Progenitor cell of endocrine pancreas (in vitro differentiated cells): ENCODE data around the gene MRI1. TPM values are rescaled to one million over a fixed set of nuclear protein-coding genes. Genes with fewer than 3 reads are reported as not detected.
A peak's percentile ranks its signal among the peaks of the same experiment; 100 is the strongest.

ENCODE experiments used
- DNase-seq: peaks from one replicate; pipeline ENCODE4 v3.0.0; 2021; ENCODE audit warnings: low spot score; ENCODE audit not compliant: unreplicated experiment
- H3K27ac Mint-ChIP-seq: 2 replicates; pipeline ENCODE4 v1.8.0; 2021; ENCODE audit warnings: mild to moderate bottlenecking, moderate library complexity, mixed read lengths
- H3K27me3 Mint-ChIP-seq: 2 replicates; pipeline ENCODE4 v1.8.0; 2021; ENCODE audit warnings: mixed read lengths
- H3K36me3 Mint-ChIP-seq: 2 replicates; pipeline ENCODE4 v1.8.0; 2022; ENCODE audit warnings: mixed read lengths; ENCODE audit not compliant: insufficient read depth
- H3K4me1 Mint-ChIP-seq: 2 replicates; pipeline ENCODE4 v1.8.0; 2021; ENCODE audit warnings: low read depth, mixed read lengths
- H3K4me3 Mint-ChIP-seq: 2 replicates; pipeline ENCODE4 v1.8.0; 2021; ENCODE audit warnings: low read depth, mild to moderate bottlenecking, moderate library complexity, mixed read lengths
- H3K9me3 Mint-ChIP-seq: 2 replicates; pipeline ENCODE4 v1.8.0; 2021; ENCODE audit warnings: low read depth, mixed read lengths
- total RNA-seq: library from RNA; stranded (reverse); gene quantifications from 2 replicates; pipeline ENCODE4 v1.2.1, GENCODE V29; 2021
- TF ChIP-seq, protein P1 (sequence below): fragments of 200-600 bp; sonication (generic); IDR thresholded peaks from one replicate; pipeline ENCODE4 v1.5.0; 2021; ENCODE audit warnings: antibody characterized with exemption, mild to moderate bottlenecking; ENCODE audit not compliant: unreplicated experiment

Gene MRI1
- total RNA-seq, 1 donor from 2014 or later = 23.0 TPM

DNA sequence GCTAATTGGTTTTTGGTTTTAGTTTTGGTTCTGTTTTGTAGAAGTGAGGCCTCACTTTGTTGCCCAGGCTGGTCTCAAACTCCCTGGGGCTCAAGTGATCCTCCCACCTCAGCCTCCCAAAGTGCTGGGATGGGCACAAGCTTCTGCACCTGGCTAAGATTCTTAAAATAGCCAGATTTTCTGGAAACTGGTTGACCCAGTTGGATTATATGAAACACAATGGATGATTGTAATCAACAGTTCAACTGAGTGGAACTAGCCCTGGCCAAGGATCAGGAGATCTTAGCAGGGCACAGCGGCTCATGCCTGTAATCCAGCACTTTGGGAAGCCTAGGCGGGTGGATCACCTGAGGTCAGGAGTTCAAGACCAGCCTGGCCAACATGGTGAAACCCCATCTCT is 29.6 kb upstream of the MRI1 start:
- Mint-ChIP-seq H3K36me3 (peaks cover 6% of the 10 kb centered on the region), H3K4me3 (no peak overlapping the region), H3K27me3 (no peaks in the 10 kb centered on the region), H3K9me3 (no peaks in the 10 kb centered on the region), H3K4me1 (peaks cover 7% of the 10 kb centered on the region), H3K27ac (no peak overlapping the region)
- DNase-seq = no peak
- TF ChIP-seq, protein P1, sequence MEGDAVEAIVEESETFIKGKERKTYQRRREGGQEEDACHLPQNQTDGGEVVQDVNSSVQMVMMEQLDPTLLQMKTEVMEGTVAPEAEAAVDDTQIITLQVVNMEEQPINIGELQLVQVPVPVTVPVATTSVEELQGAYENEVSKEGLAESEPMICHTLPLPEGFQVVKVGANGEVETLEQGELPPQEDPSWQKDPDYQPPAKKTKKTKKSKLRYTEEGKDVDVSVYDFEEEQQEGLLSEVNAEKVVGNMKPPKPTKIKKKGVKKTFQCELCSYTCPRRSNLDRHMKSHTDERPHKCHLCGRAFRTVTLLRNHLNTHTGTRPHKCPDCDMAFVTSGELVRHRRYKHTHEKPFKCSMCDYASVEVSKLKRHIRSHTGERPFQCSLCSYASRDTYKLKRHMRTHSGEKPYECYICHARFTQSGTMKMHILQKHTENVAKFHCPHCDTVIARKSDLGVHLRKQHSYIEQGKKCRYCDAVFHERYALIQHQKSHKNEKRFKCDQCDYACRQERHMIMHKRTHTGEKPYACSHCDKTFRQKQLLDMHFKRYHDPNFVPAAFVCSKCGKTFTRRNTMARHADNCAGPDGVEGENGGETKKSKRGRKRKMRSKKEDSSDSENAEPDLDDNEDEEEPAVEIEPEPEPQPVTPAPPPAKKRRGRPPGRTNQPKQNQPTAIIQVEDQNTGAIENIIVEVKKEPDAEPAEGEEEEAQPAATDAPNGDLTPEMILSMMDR = no peak

DNA sequence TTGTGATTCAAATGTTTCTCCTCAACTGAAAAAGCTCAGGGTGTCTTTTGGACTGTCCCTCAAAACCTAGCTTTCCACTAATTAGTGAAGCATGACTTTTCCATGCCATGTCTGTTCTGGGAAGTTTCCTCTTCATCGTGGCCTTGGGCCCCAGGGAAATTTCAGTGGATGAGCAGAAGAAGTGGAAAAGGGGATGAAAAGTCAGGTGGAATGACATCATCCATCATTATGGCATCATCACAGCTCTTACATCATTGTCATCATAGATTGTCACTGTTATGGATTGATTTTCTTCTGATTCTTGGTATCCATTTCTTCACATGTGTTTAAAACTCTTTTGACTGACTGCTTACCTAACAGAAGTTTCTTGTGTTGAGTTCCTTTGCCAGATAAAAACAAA is 26.2 kb upstream of the MRI1 start:
- Mint-ChIP-seq H3K27ac (peak overlapping the region; percentile 29), H3K36me3 (peaks cover 17% of the 10 kb centered on the region)

DNA sequence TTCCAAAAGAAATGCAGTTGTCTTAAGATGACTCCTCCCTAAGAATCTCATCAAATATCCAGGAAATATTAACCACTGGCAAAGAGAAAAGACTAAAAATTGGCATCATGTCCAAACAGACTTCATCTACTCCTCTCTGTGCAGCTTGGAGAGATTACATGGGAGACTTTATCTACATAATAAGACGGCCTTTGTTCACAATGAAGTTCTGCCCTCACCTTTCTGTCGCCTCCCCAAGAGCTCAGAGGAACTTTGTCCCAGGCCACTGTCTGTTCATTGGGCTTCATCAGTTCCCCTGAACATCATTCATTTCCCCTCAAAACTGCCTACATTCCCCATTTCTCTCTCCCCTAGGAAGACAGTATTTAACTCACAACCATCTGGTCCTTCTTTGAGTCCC is 22.4 kb upstream of the MRI1 start:
- H3K27ac Mint-ChIP-seq = no peak overlapping the region
- no peak overlapping the region for H3K4me3 Mint-ChIP-seq
- peaks cover 15% of the 10 kb centered on the region for H3K36me3 Mint-ChIP-seq
- peaks cover 5% of the 10 kb centered on the region for H3K4me1 Mint-ChIP-seq
- H3K27me3 Mint-ChIP-seq = no peaks in the 10 kb centered on the region
- no peak for DNase-seq
- TF ChIP-seq, protein P1 = no peak
- peaks cover under 1% of the 10 kb centered on the region for H3K9me3 Mint-ChIP-seq

More for the DNA sequence above, 26.2 kb upstream of the MRI1 start:
- no peaks in the 10 kb centered on the region for H3K9me3 Mint-ChIP-seq
- H3K27me3 Mint-ChIP-seq = no peaks in the 10 kb centered on the region
- no peak for DNase-seq
- no peaks in the 10 kb centered on the region for H3K4me1 Mint-ChIP-seq
- H3K4me3 Mint-ChIP-seq = no peak overlapping the region
- TF ChIP-seq, protein P1 = no peak

DNA sequence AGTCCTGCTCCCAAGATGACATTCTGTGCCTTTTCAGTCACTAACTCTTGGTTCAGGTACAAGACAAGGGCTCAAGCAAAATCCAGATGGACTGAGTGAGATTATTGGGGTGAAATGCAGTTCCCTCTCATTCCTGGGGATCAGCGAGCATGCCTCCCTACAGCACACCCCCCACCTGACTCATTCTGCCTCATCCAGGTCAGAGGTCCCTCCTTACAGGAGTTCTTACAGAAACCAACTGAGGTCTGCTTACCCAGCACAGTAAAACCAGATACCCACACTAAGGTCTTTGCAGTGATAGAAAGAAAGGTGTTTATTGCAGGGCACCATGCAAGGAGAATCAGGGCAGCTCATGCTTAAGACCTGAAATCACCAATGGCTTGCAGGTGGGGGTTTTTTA is 21.6 kb upstream of the MRI1 start:
- peaks cover 5% of the 10 kb centered on the region for H3K9me3 Mint-ChIP-seq
- H3K4me1 Mint-ChIP-seq = peaks cover 5% of the 10 kb centered on the region
- DNase-seq = no peak
- peak overlapping the region; percentile 55 for H3K27ac Mint-ChIP-seq
- TF ChIP-seq, protein P1 = no peak
- no peaks in the 10 kb centered on the region for H3K27me3 Mint-ChIP-seq
- no peak overlapping the region for H3K4me3 Mint-ChIP-seq
- peaks cover 15% of the 10 kb centered on the region for H3K36me3 Mint-ChIP-seq

DNA sequence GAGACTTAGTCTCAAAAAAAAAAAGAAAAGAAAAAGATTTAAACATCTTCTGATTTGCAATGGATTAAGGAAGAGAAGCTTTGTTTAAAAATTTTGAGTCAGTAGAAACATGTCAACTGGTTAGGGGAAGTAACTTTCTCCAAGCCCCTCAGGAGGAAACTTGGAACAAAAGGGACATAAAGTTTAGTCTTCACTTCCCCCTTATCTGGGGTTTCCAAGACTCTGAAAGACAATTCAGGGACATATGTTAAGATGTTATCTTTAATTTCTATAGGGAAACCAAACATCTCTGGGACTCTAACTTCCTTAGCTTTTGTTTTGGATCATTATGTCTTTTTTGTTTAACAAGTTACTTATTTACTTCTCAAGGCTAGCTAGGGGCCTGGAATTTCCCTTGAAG is 20.1 kb upstream of the MRI1 start:
- Mint-ChIP-seq H3K4me3 (no peak overlapping the region), H3K36me3 (peaks cover 13% of the 10 kb centered on the region), H3K27me3 (no peaks in the 10 kb centered on the region), H3K4me1 (peaks cover 10% of the 10 kb centered on the region), H3K9me3 (peaks cover 5% of the 10 kb centered on the region), H3K27ac (peak overlapping the region; percentile 86)
- DNase-seq = no peak
- TF ChIP-seq, protein P1 = no peak

DNA sequence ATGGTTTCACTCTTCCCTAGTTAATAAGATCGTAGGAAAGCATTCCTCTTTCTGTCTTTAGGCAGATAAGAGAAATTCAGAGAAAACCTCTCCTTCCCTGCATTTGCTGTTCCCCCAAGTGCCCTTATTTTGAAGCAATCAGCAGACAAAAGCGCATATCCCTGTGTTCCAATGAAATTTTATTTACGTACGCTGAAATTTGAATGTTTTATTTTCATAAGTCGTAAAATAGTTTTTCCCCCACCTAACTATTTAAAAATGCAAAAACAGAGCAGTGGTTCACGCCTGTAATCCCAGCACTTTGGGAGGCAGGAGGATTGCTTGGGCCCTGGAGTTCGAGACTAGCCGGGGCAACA is 17.2 kb upstream of the MRI1 start:
- peak overlapping the region; percentile 90 for H3K27ac Mint-ChIP-seq
- DNase-seq = no peak
- H3K36me3 Mint-ChIP-seq = peaks cover 3% of the 10 kb centered on the region
- peaks cover 13% of the 10 kb centered on the region for H3K4me1 Mint-ChIP-seq
- H3K9me3 Mint-ChIP-seq = peaks cover 5% of the 10 kb centered on the region
- TF ChIP-seq, protein P1 = no peak
- no peaks in the 10 kb centered on the region for H3K27me3 Mint-ChIP-seq
- H3K4me3 Mint-ChIP-seq = peak overlapping the region; percentile 91
